GM12878 (cell line): Measurements from ENCODE around the gene H1-8. TPM values are rescaled to one million over a fixed set of nuclear protein-coding genes. Genes with fewer than 3 reads are reported as not detected.

ENCODE experiments used
- ATAC-seq: fragments of 200-7000 bp; cut with Tn5 transposase; 3 replicates; pipeline ENCODE4 v1.9.1; 2020; ENCODE audit warnings: mild to moderate bottlenecking, moderate library complexity
- BruUV-seq: library from RNA; stranded (reverse); fragments of 400-500 nt; replicated peaks from 2 replicates; lab custom pipeline; 2021; lab: Mats Ljungman, UMichigan
- CTCF ChIA-PET: fragments of 300-600 bp; sonication (Branson Sonifier 250); formaldehyde crosslinking; extraction: SDS; loops from one replicate; lab custom pipeline; 2021; ENCODE audit warnings: inconsistent platforms; lab: Yijun Ruan, JAX
- POLR2A ChIA-PET: fragments of 350-600 bp; formaldehyde crosslinking; extraction: SDS; loops from one replicate; lab custom pipeline; 2021; ENCODE audit warnings: inconsistent platforms; lab: Charles Lee
- RAD21 ChIA-PET: fragments of 300-600 bp; sonication (Branson Sonifier 250); formaldehyde crosslinking; loops from one replicate; lab custom pipeline; 2023; ENCODE audit warnings: antibody characterized with exemption; ENCODE audit not compliant: unreplicated experiment; lab: Charles Lee
- SMC1A ChIA-PET: fragments of 300-600 bp; sonication (Branson Sonifier 250); formaldehyde crosslinking; loops from one replicate; lab custom pipeline; 2023; ENCODE audit not compliant: unreplicated experiment, uncharacterized antibody; lab: Charles Lee
- DNase-seq: peaks from one replicate; pipeline ENCODE4 v3.0.0-alpha.2; 2011; ENCODE audit warnings: low read depth, low spot score
- FAIRE-seq: peaks from 3 replicates; lab custom pipeline; 2011; peaks lifted over from hg19 to GRCh38; lab: Jason Lieb, UNC
- H2AFZ ChIP-seq: 2 replicates; pipeline ENCODE4 v1.6.0; 2011; ENCODE audit warnings: low read depth, low read length, control low read depth; ENCODE audit not compliant: control insufficient read depth
- H3K27ac ChIP-seq: 2 replicates; pipeline ENCODE4 v1.5.1; 2011; ENCODE audit warnings: control low read depth; ENCODE audit not compliant: control insufficient read depth, insufficient read depth
- H3K27me3 ChIP-seq, 2 experiments: replicated peaks in 1 of 2; 2 replicates each; pipeline versions ENCODE4 v1.6.0 to v1.6.1; 2011; ENCODE audit warnings: low read length in 1 of 2; ENCODE audit not compliant: control insufficient read depth in 2 of 2, insufficient read depth in 2 of 2
- H3K36me3 ChIP-seq, 2 experiments: 2 replicates each; pipeline ENCODE4 v1.5.1; 2011; ENCODE audit warnings: low read length in 1 of 2; ENCODE audit not compliant: control insufficient read depth in 2 of 2, insufficient read depth in 2 of 2
- H3K4me1 ChIP-seq: 2 replicates; pipeline ENCODE4 v1.6.1; 2011; ENCODE audit warnings: mild to moderate bottlenecking, low read length, moderate library complexity, mixed read lengths; ENCODE audit not compliant: control insufficient read depth, insufficient read depth
- H3K4me2 ChIP-seq: 2 replicates; pipeline ENCODE4 v1.6.0; 2011; ENCODE audit warnings: control low read depth; ENCODE audit not compliant: control insufficient read depth, insufficient read depth
- H3K4me3 ChIP-seq: fragments of 200-600 bp; sonication (generic); 2 replicates; pipeline ENCODE4 v1.5.1; 2016
- H3K79me2 ChIP-seq: 2 replicates; pipeline ENCODE4 v1.6.0; 2011; ENCODE audit warnings: low read length; ENCODE audit not compliant: control insufficient read depth, insufficient read depth
- H3K9ac ChIP-seq: 2 replicates; pipeline ENCODE4 v1.8.0; 2011; ENCODE audit warnings: low read length, control low read depth, mixed read lengths; ENCODE audit not compliant: control insufficient read depth, insufficient read depth
- H3K9me3 ChIP-seq: replicated peaks from 3 replicates; pipeline ENCODE4 v1.5.1; 2011; ENCODE audit warnings: mild to moderate bottlenecking, low read length; ENCODE audit not compliant: control insufficient read depth, insufficient read depth
- H4K20me1 ChIP-seq: 2 replicates; pipeline ENCODE4 v1.6.0; 2011; ENCODE audit not compliant: control insufficient read depth, insufficient read depth
- ATF2 ChIP-seq: IDR thresholded peaks from 2 replicates; pipeline ENCODE4 v1.6.1; 2012; ENCODE audit warnings: low read length, inconsistent platforms
- CBX5 ChIP-seq: sonication (generic); IDR thresholded peaks from 2 replicates; pipeline ENCODE4 v1.6.1; 2016; ENCODE audit warnings: low read depth, moderate library complexity, mild to moderate bottlenecking, inconsistent platforms
- CREM ChIP-seq: IDR thresholded peaks from 2 replicates; pipeline ENCODE4 v1.6.1; 2014; ENCODE audit warnings: antibody characterized with exemption, low read depth
- ELK1 ChIP-seq: IDR thresholded peaks from 2 replicates; pipeline ENCODE4 v1.6.1; 2012; ENCODE audit warnings: low read depth, low read length, improper control_type of control experiment
- HDAC2 ChIP-seq: fragments of 200-600 bp; sonication (generic); IDR thresholded peaks from 2 replicates; pipeline ENCODE4 v1.6.1; 2017
- JUNB ChIP-seq: IDR thresholded peaks from 2 replicates; pipeline ENCODE4 v1.6.1; 2016; ENCODE audit warnings: antibody characterized with exemption, mild to moderate bottlenecking
- MEF2B ChIP-seq: fragments of 450-650 bp; IDR thresholded peaks from 2 replicates; pipeline ENCODE4 v1.6.1; 2018; ENCODE audit warnings: mild to moderate bottlenecking, moderate library complexity; ENCODE audit not compliant: partially characterized antibody, poor library complexity, severe bottlenecking
- NBN ChIP-seq: fragments of 450-650 bp; IDR thresholded peaks from 2 replicates; pipeline ENCODE4 v1.6.1; 2016
- NR2C1 ChIP-seq: fragments of 450-650 bp; IDR thresholded peaks from 2 replicates; pipeline ENCODE4 v1.6.1; 2017; ENCODE audit warnings: antibody characterized with exemption, mild to moderate bottlenecking, moderate library complexity
- SIX5 ChIP-seq: IDR thresholded peaks from 2 replicates; pipeline ENCODE4 v1.6.1; 2011; ENCODE audit warnings: mild to moderate bottlenecking, low read depth, low read length, moderate library complexity; ENCODE audit not compliant: severe bottlenecking
- SREBF2 ChIP-seq: IDR thresholded peaks from 2 replicates; pipeline ENCODE4 v1.6.1; 2012; ENCODE audit warnings: mild to moderate bottlenecking, low read length
- SUZ12 ChIP-seq: fragments of 200-600 bp; sonication (generic); IDR thresholded peaks from one replicate; pipeline ENCODE4 v1.6.1; 2018; ENCODE audit warnings: antibody characterized with exemption, mild to moderate bottlenecking; ENCODE audit not compliant: unreplicated experiment
- TBL1XR1 ChIP-seq: IDR thresholded peaks from 2 replicates; pipeline ENCODE4 v1.6.1; 2012; ENCODE audit warnings: low read depth, low read length, improper control_type of control experiment
- USF1 ChIP-seq: IDR thresholded peaks from 2 replicates; pipeline ENCODE4 v1.6.1; 2011; ENCODE audit warnings: borderline replicate concordance, low read depth, mild to moderate bottlenecking, moderate library complexity, mixed read lengths, low read length; ENCODE audit not compliant: insufficient read depth; ENCODE audit errors: extremely low read length
- YY1 ChIP-seq: IDR thresholded peaks from 2 replicates; pipeline ENCODE4 v1.6.1; 2011; ENCODE audit warnings: low read depth, mild to moderate bottlenecking, low read length
- ZBTB33 ChIP-seq: fragments of 450-650 bp; IDR thresholded peaks from 2 replicates; pipeline ENCODE4 v1.6.1; 2017; ENCODE audit warnings: mild to moderate bottlenecking
- ZNF217 ChIP-seq: fragments of 450-650 bp; IDR thresholded peaks from 2 replicates; pipeline ENCODE4 v1.6.1; 2017; ENCODE audit warnings: antibody characterized with exemption, mild to moderate bottlenecking
- WGBS: methylation state at CpG from one replicate; pipeline ENCODE4 v1.1.6; 2016; ENCODE audit warnings: low lambda C conversion rate; ENCODE audit not compliant: insufficient replicate concordance, insufficient coverage; ENCODE audit errors: missing lambda C conversion rate; 5-methylcytosine and 5-hydroxymethylcytosine counted together
- in situ Hi-C: fragments of 300-500 bp; cut with MboI; formaldehyde crosslinking; loops from 9 replicates; pipeline ENCODE4 v1.14.3; 2018; ENCODE audit warnings: mixed read lengths
- intact Hi-C: fragments of 100-400 bp; cut with micrococcal nuclease; formaldehyde crosslinking; loops from one replicate; pipeline ENCODE4 v1.14.2; 2022; ENCODE audit not compliant: unreplicated experiment
- polyA plus RNA-seq, 11 experiments: library from polyadenylated mRNA; depleted of rRNA in 4 of 11; unstranded in 6 of 11; stranded (reverse) in 5 of 11; fragments of >200 nt; fragmentation: Nextera tagmentation in 4 of 11; fragmentation: Illumina TruSeq in 1 of 11; extraction: Ambion mirVana in 4 of 11; extraction: Trizol in 1 of 11; gene quantifications; 1 replicate in 1 of 11; 2 replicates in 10 of 11; pipeline versions ENCODE4 v1.2.1 to v1.2.3, GENCODE V29; 2011 to 2016; ENCODE audit warnings: inconsistent platforms in 2 of 11, missing spikeins in 2 of 11, low read depth in 1 of 11
- total RNA-seq, 4 experiments: library from RNA; depleted of rRNA in 3 of 4; stranded (reverse); fragments of >200 nt in 3 of 4; fragmentation: Illumina TruSeq in 1 of 4; extraction: Trizol in 1 of 4; gene quantifications; 2 replicates each; pipeline versions ENCODE4 v1.2.1 to v1.2.3, GENCODE V29; 2013 to 2021

H1-8 gene
- total and polyA plus RNA-seq, 10 of the 15 experiments (the other 5 are each of a cell fraction or from before 2014, with no cell fraction given), result not detected

- Histone ChIP-seq H3K4me1 (no peaks in the 10 kb centered on the region), H3K27ac (no peak overlapping the region), H3K27me3 (no peaks in the 10 kb centered on the region), H3K79me2 (no peaks in the 10 kb centered on the region), H3K4me3 (no peak overlapping the region), H3K9me3 (no peaks in the 10 kb centered on the region), H2AFZ (no peak overlapping the region), H3K4me2 (no peak overlapping the region), H4K20me1 (no peaks in the 10 kb centered on the region), H3K36me3 (no peaks in the 10 kb centered on the region; a peak in 1 of 4 replicates), H3K9ac (no peak overlapping the region)
- in situ Hi-C loops, result no loop called here
- RAD21 ChIA-PET, result no interaction called here
- no TSS peak for BruUV-seq
- SMC1A ChIA-PET, result no interaction called here
- TF ChIP-seq SREBF2 (no peak), TBL1XR1 (no peak), CBX5 (no peak), NBN (no peak), SUZ12 (no peak), NR2C1 (no peak), ZBTB33 (no peak), YY1 (no peak), JUNB (no peak), HDAC2 (no peak), MEF2B (no peak), USF1 (no peak), ELK1 (no peak), ZNF217 (no peak), SIX5 (no peak), ATF2 (no peak), CREM (no peak)
- FAIRE-seq, result no peak
- intact Hi-C loops, result no loop called here
- POLR2A ChIA-PET, result no interaction called here
- DNase-seq, result no peak
- WGBS, result 66% methylated on average over 10 of the region's 10 CpGs
- CTCF ChIA-PET, result no interaction called here
- ATAC-seq, result no peak
Measured at GRCh38 chr3:129519449-129519848, 23.5 kb upstream of the H1-8 start.
